MM.1S (cell line): ENCODE results near the gene GRM1.

ENCODE experiments used
- DNase-seq: peaks from one replicate; pipeline ENCODE4 v3.0.0-alpha.2; 2015
- H2AFZ ChIP-seq: fragments of 300-600 bp; sonication (generic); 2 replicates; pipeline ENCODE4 v1.6.0; 2016; ENCODE audit warnings: antibody characterized with exemption, low read length
- H3F3A ChIP-seq: fragments of 300-600 bp; sonication (generic); 2 replicates; pipeline ENCODE4 v1.6.1; 2016; ENCODE audit warnings: mild to moderate bottlenecking, antibody characterized with exemption, low read length, moderate library complexity, mixed read lengths; ENCODE audit not compliant: insufficient read depth
- H3K27ac ChIP-seq: fragments of 300-600 bp; sonication (generic); 2 replicates; pipeline ENCODE4 v1.5.1; 2016; ENCODE audit warnings: mild to moderate bottlenecking, low read length
- H3K27me3 ChIP-seq: fragments of 300-600 bp; sonication (generic); replicated peaks from 2 replicates; pipeline ENCODE4 v1.6.0; 2016; ENCODE audit warnings: low read length; ENCODE audit not compliant: insufficient read depth
- H3K36me3 ChIP-seq: fragments of 300-600 bp; sonication (generic); replicated peaks from 2 replicates; pipeline ENCODE4 v1.6.1; 2016; ENCODE audit warnings: mild to moderate bottlenecking, low read length, mixed read lengths; ENCODE audit not compliant: insufficient read depth
- H3K4me1 ChIP-seq: fragments of 300-600 bp; sonication (generic); 2 replicates; pipeline ENCODE4 v1.6.1; 2016; ENCODE audit warnings: low read length, mixed read lengths
- H3K4me2 ChIP-seq: fragments of 300-600 bp; sonication (generic); 2 replicates; pipeline ENCODE4 v1.6.0; 2016; ENCODE audit warnings: low read depth, low read length
- H3K4me3 ChIP-seq: fragments of 300-600 bp; sonication (generic); 2 replicates; pipeline ENCODE4 v1.5.1; 2016; ENCODE audit warnings: low read length, mixed read lengths
- H3K79me2 ChIP-seq: fragments of 300-600 bp; sonication (generic); 2 replicates; pipeline ENCODE4 v1.6.1; 2016; ENCODE audit warnings: mixed run types, low read length, mixed read lengths
- H3K9ac ChIP-seq: fragments of 300-600 bp; sonication (generic); 2 replicates; pipeline ENCODE4 v1.6.1; 2016; ENCODE audit warnings: low read length, mixed read lengths
- H3K9me2 ChIP-seq: fragments of 300-600 bp; sonication (generic); replicated peaks from 2 replicates; pipeline ENCODE4 v1.6.1; 2016; ENCODE audit warnings: mild to moderate bottlenecking, low read length, mixed read lengths; ENCODE audit not compliant: insufficient read depth
- H3K9me3 ChIP-seq: fragments of 300-600 bp; sonication (generic); replicated peaks from 2 replicates; pipeline ENCODE4 v1.6.1; 2016; ENCODE audit warnings: mild to moderate bottlenecking, low read length, mixed read lengths; ENCODE audit not compliant: insufficient read depth
- H4K20me1 ChIP-seq: fragments of 300-600 bp; sonication (generic); 2 replicates; pipeline ENCODE4 v1.6.1; 2016; ENCODE audit warnings: mild to moderate bottlenecking, low read length, moderate library complexity, mixed read lengths; ENCODE audit not compliant: insufficient read depth
- EZH2 ChIP-seq: fragments of 300-600 bp; sonication (generic); optimal IDR thresholded peaks from 2 replicates; pipeline ENCODE3; 2017; ENCODE audit warnings: low read depth, mild to moderate bottlenecking, antibody characterized with exemption, low read length, mixed read lengths
- EZH2phosphoT487 ChIP-seq: fragments of 300-600 bp; sonication (generic); IDR thresholded peaks from 2 replicates; pipeline ENCODE4 v1.6.1; 2018; ENCODE audit warnings: antibody characterized with exemption, low read length
- TF ChIP-seq, protein P1 (sequence below): fragments of 300-600 bp; sonication (generic); IDR thresholded peaks from 2 replicates; pipeline ENCODE4 v1.5.1; 2016; ENCODE audit warnings: antibody characterized with exemption, low read length, mixed read lengths

The GRM1 gene

DNA sequence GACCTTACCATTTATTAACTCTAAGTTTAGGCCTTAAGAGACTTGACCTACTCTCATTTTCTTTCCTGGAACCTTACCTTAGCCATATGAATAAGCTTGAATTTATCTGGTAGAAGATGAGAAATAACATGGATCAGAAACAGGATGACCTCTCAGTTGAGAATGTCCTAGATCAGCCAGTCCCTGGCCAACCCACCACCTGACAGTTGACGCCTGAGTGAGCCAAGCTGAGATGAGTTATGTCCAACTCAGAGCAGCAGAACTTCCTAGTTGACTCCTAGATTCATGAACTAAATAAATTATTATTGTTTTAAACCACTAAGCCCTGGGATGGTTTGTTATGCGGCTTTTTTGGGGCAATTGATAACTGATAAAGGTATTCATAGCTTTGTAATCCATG is 281.8 kb downstream of the GRM1 start:
- Histone ChIP-seq H3K4me3 (no peak overlapping the region), H3K27me3 (no peaks in the 10 kb centered on the region), H3F3A (no peaks in the 10 kb centered on the region), H3K27ac (no peak overlapping the region), H2AFZ (no peak overlapping the region), H3K36me3 (no peaks in the 10 kb centered on the region), H3K9me3 (no peaks in the 10 kb centered on the region), H3K4me1 (no peaks in the 10 kb centered on the region), H3K9me2 (no peaks in the 10 kb centered on the region), H3K4me2 (no peak overlapping the region), H4K20me1 (no peaks in the 10 kb centered on the region), H3K9ac (no peak overlapping the region), H3K79me2 (no peaks in the 10 kb centered on the region)
- TF ChIP-seq EZH2 (no peak), EZH2phosphoT487 (no peak)
- TF ChIP-seq, protein P1, sequence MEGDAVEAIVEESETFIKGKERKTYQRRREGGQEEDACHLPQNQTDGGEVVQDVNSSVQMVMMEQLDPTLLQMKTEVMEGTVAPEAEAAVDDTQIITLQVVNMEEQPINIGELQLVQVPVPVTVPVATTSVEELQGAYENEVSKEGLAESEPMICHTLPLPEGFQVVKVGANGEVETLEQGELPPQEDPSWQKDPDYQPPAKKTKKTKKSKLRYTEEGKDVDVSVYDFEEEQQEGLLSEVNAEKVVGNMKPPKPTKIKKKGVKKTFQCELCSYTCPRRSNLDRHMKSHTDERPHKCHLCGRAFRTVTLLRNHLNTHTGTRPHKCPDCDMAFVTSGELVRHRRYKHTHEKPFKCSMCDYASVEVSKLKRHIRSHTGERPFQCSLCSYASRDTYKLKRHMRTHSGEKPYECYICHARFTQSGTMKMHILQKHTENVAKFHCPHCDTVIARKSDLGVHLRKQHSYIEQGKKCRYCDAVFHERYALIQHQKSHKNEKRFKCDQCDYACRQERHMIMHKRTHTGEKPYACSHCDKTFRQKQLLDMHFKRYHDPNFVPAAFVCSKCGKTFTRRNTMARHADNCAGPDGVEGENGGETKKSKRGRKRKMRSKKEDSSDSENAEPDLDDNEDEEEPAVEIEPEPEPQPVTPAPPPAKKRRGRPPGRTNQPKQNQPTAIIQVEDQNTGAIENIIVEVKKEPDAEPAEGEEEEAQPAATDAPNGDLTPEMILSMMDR: no peak
- DNase-seq: no peak

DNA sequence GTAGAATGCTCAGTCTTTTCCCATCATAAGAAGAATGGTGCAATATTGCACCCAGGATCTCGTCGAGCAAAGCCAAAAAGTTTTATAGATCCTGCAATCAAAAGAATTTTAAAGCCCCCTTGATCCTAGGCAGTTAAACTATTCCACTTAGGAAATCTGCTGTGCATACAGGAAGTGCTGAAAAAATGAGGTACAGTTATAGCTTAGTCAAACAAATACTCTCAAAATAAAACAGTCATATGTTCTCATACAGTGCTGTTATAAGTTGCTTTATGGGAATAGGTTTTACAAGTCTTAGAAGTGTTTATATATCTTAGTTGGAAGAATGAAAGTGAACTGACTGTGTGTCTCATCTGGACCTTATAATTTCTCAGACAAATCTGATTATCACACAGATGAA is 282.2 kb downstream of the GRM1 start:
- H3K9me2 ChIP-seq: no peaks in the 10 kb centered on the region
- no peak for DNase-seq
- H3K79me2 ChIP-seq: no peaks in the 10 kb centered on the region
- no peaks in the 10 kb centered on the region for H4K20me1 ChIP-seq
- TF ChIP-seq, protein P1: no peak
- TF ChIP-seq EZH2phosphoT487: no peak
- TF ChIP-seq EZH2: no peak
- no peaks in the 10 kb centered on the region for H3F3A ChIP-seq
- no peak overlapping the region for H2AFZ ChIP-seq
- H3K4me2 ChIP-seq: no peak overlapping the region
- no peaks in the 10 kb centered on the region for H3K9me3 ChIP-seq
- H3K4me3 ChIP-seq: no peak overlapping the region
- no peaks in the 10 kb centered on the region for H3K4me1 ChIP-seq
- no peaks in the 10 kb centered on the region for H3K27me3 ChIP-seq
- H3K27ac ChIP-seq: no peak overlapping the region
- no peak overlapping the region for H3K9ac ChIP-seq
- H3K36me3 ChIP-seq: no peaks in the 10 kb centered on the region

DNA sequence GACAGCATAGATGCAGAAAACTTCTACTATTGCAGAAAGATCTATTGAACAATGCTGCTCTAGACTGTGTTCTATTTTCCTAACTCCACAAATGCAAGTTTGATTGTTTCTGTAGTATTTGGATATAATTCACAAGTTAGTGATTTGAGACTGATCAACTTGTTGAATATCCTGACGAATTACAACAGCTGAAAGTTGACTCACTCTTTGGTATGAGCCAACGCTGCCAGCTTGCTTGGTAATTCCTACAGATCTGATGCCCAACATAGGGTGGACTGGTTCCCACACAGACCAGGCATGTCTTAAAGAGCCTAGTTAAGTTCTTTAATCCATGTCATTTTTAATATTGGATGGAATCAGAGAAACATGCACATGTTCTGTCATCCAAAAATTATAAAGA is 283.7 kb downstream of the GRM1 start:
- no peaks in the 10 kb centered on the region for H4K20me1 ChIP-seq
- H3K27ac ChIP-seq: no peak overlapping the region
- no peak overlapping the region for H2AFZ ChIP-seq
- no peaks in the 10 kb centered on the region for H3K36me3 ChIP-seq
- no peaks in the 10 kb centered on the region for H3K79me2 ChIP-seq
- H3K4me2 ChIP-seq: no peak overlapping the region
- H3K4me1 ChIP-seq: no peaks in the 10 kb centered on the region
- H3K27me3 ChIP-seq: no peaks in the 10 kb centered on the region
- no peaks in the 10 kb centered on the region for H3K9me2 ChIP-seq
- H3F3A ChIP-seq: no peaks in the 10 kb centered on the region
- no peak overlapping the region for H3K4me3 ChIP-seq
- no peaks in the 10 kb centered on the region for H3K9me3 ChIP-seq
- DNase-seq: no peak
- no peak overlapping the region for H3K9ac ChIP-seq
- TF ChIP-seq EZH2phosphoT487 (no peak), EZH2 (no peak)
- TF ChIP-seq, protein P1: no peak
